ENCODE data around the gene LSM14A. TPM values are rescaled to one million over a fixed set of nuclear protein-coding genes. Genes with fewer than 3 reads are reported as not detected.

Gene LSM14A
- total RNA-seq, 1 experiment from 2014 or later = 50.3 TPM

Other genes starting within 250 kb of the LSM14A start
- gene GARRE1, start 82.0 kb downstream of the LSM14A start, total RNA-seq (2014; rRNA removed; shearing (Covaris generic)) = 5.9 and 6.5 TPM in 2 replicates
- gene GPI, start 192.7 kb downstream of the LSM14A start, total RNA-seq (2014; rRNA removed; shearing (Covaris generic)) = 298 and 372 TPM in 2 replicates
- 12.0 and 16.5 TPM in 2 replicates for gene PDCD2L, start 231.9 kb downstream of the LSM14A start, total RNA-seq (2014; rRNA removed; shearing (Covaris generic))

Data from RPMI7951 (cell line).